Measurements from ENCODE around the gene ERP44. TPM values are rescaled to one million over a fixed set of nuclear protein-coding genes. Genes with fewer than 3 reads are reported as not detected.

The ERP44 gene
- total RNA-seq, 1 experiment from 2014 or later: 9.4 TPM

DNA sequence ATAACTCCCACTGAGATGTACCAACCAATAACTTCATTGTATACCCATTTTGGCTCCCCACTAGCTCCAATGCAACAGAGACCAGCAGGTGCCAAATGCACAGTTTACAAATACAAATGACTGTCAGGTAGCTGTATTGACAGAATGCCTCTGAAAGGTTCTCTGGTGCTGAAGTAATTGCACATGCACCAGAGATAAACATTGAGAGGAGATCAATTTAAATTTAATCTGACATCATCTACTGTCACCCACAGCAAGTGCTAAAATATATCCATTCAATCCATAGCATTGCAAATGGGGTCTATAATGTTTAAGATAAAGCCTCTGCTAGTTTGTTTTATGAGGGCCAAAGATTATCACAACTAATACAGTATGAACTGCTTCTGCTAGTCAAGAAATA lies 112.2 kb downstream of the ERP44 start:
- ChIA-PET RAD21 (ENCODE audit: low non-redundant PET in 1 of 2, low total read pairs in 2 of 2, uncharacterized antibody in 2 of 2, unreplicated experiment in 2 of 2) (no interaction called here), POLR2A (no interaction called here), CTCF (no interaction called here)
- Histone ChIP-seq H3K9me3 (ENCODE audit: control insufficient read depth in 1 of 2, insufficient read depth in 1 of 2, low read depth in 1 of 2, low read length in 2 of 2) (no peaks in the 10 kb centered on the region; a peak in 1 of 4 replicates), H2AFZ (ENCODE audit: low read depth, low read length, poor library complexity, severe bottlenecking) (no peak overlapping the region), H3K27me3 (ENCODE audit: insufficient read depth, low read length) (no peaks in the 10 kb centered on the region), H3K4me2 (ENCODE audit: low read length) (no peak overlapping the region), H3K4me1 (ENCODE audit: control insufficient read depth in 1 of 2, insufficient read depth in 2 of 2, low read length in 2 of 2) (no peaks in the 10 kb centered on the region), H3K27ac (ENCODE audit: low read depth, low read length) (no peak overlapping the region), H3K9ac (ENCODE audit: low read length) (no peak overlapping the region), H4K20me1 (ENCODE audit: insufficient read depth) (no peaks in the 10 kb centered on the region), H3K9me2 (ENCODE audit: insufficient read depth) (no peaks in the 10 kb centered on the region), H3K36me3 (ENCODE audit: control insufficient read depth in 1 of 2, insufficient read depth in 2 of 2, low read length in 2 of 2) (no peaks in the 10 kb centered on the region), H3K4me3 (replicated peaks in 1 of 2; ENCODE audit: low read depth in 1 of 2, low read length in 2 of 2) (no peak overlapping the region), H3K79me2 (ENCODE audit: insufficient read depth, low read length) (no peaks in the 10 kb centered on the region)
- BruUV-seq (replicated peaks): no TSS peak
- TF ChIP-seq EZH2 (IDR thresholded peaks at IDR 0.05) (no peak), SRF (IDR thresholded peaks at IDR 0.05; ENCODE audit: low read depth) (no peak), SP1 (IDR thresholded peaks at IDR 0.05; ENCODE audit: low read depth) (no peak), ZFX (IDR thresholded peaks at IDR 0.05) (no peak), EZH2phosphoT487 (IDR thresholded peaks at IDR 0.05; ENCODE audit: borderline replicate concordance) (no peak), POLR2A (IDR thresholded peaks at IDR 0.05; ENCODE audit: borderline replicate concordance, extremely low read depth, insufficient read depth, insufficient read length) (no peak)
- TF ChIP-seq, protein P1, sequence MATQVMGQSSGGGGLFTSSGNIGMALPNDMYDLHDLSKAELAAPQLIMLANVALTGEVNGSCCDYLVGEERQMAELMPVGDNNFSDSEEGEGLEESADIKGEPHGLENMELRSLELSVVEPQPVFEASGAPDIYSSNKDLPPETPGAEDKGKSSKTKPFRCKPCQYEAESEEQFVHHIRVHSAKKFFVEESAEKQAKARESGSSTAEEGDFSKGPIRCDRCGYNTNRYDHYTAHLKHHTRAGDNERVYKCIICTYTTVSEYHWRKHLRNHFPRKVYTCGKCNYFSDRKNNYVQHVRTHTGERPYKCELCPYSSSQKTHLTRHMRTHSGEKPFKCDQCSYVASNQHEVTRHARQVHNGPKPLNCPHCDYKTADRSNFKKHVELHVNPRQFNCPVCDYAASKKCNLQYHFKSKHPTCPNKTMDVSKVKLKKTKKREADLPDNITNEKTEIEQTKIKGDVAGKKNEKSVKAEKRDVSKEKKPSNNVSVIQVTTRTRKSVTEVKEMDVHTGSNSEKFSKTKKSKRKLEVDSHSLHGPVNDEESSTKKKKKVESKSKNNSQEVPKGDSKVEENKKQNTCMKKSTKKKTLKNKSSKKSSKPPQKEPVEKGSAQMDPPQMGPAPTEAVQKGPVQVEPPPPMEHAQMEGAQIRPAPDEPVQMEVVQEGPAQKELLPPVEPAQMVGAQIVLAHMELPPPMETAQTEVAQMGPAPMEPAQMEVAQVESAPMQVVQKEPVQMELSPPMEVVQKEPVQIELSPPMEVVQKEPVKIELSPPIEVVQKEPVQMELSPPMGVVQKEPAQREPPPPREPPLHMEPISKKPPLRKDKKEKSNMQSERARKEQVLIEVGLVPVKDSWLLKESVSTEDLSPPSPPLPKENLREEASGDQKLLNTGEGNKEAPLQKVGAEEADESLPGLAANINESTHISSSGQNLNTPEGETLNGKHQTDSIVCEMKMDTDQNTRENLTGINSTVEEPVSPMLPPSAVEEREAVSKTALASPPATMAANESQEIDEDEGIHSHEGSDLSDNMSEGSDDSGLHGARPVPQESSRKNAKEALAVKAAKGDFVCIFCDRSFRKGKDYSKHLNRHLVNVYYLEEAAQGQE (IDR thresholded peaks at IDR 0.05; ENCODE audit: low read depth): no peak
- ATAC-seq (no peak), DNase-seq (ENCODE audit: low read depth, low spot score) (no peak)
- intact Hi-C loops (cut with micrococcal nuclease): no loop called here

DNA sequence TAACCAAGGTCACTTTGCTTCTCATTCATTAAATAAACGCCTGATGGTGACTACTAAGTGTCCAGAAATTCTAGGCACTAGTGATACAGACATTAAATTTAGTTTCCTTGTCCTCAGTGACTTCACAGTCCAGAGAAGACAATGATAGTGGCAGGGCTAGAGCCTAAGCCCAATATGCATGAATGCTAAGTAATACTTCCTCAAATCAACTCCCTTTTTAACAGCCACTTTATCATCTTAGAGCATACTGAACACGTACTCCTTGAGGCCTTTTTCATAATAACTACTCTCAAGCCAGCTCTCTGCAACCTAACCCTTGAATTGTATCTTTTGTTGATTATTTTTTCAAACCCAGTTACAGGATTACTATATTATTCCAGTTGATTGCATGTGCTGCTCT lies 118.2 kb downstream of the ERP44 start:
- H3K27ac ChIP-seq (ENCODE audit: low read depth, low read length): no peak overlapping the region
- H3K79me2 ChIP-seq (ENCODE audit: insufficient read depth, low read length): no peaks in the 10 kb centered on the region
- intact Hi-C loops (cut with micrococcal nuclease): no loop called here
- ATAC-seq (no peak), DNase-seq (ENCODE audit: low read depth, low spot score) (no peak)
- ChIA-PET POLR2A (no interaction called here), RAD21 (ENCODE audit: low non-redundant PET in 1 of 2, low total read pairs in 2 of 2, uncharacterized antibody in 2 of 2, unreplicated experiment in 2 of 2) (no interaction called here), CTCF (no interaction called here)
- no peak overlapping the region for H3K4me3 ChIP-seq (replicated peaks in 1 of 2; ENCODE audit: low read depth in 1 of 2, low read length in 2 of 2)
- no peaks in the 10 kb centered on the region for H4K20me1 ChIP-seq (ENCODE audit: insufficient read depth)
- no TSS peak for BruUV-seq (replicated peaks)
- H3K36me3 ChIP-seq (ENCODE audit: control insufficient read depth in 1 of 2, insufficient read depth in 2 of 2, low read length in 2 of 2): no peaks in the 10 kb centered on the region
- no peaks in the 10 kb centered on the region for H3K9me2 ChIP-seq (ENCODE audit: insufficient read depth)
- H3K9me3 ChIP-seq (ENCODE audit: control insufficient read depth in 1 of 2, insufficient read depth in 1 of 2, low read depth in 1 of 2, low read length in 2 of 2): no peaks in the 10 kb centered on the region
- no peaks in the 10 kb centered on the region for H3K27me3 ChIP-seq (ENCODE audit: insufficient read depth, low read length)
- H3K9ac ChIP-seq (ENCODE audit: low read length): no peak overlapping the region
- H3K4me1 ChIP-seq (ENCODE audit: control insufficient read depth in 1 of 2, insufficient read depth in 2 of 2, low read length in 2 of 2): no peaks in the 10 kb centered on the region
- H2AFZ ChIP-seq (ENCODE audit: low read depth, low read length, poor library complexity, severe bottlenecking): no peak overlapping the region
- no peak overlapping the region for H3K4me2 ChIP-seq (ENCODE audit: low read length)
- TF ChIP-seq, protein P2, sequence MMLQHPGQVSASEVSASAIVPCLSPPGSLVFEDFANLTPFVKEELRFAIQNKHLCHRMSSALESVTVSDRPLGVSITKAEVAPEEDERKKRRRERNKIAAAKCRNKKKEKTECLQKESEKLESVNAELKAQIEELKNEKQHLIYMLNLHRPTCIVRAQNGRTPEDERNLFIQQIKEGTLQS (IDR thresholded peaks at IDR 0.05): no peak
- TF ChIP-seq JUND (IDR thresholded peaks at IDR 0.05) (no peak), CEBPB (IDR thresholded peaks at IDR 0.05; ENCODE audit: low read depth) (no peak), SRF (IDR thresholded peaks at IDR 0.05; ENCODE audit: low read depth) (no peak), SP1 (IDR thresholded peaks at IDR 0.05; ENCODE audit: low read depth) (no peak), ZFX (IDR thresholded peaks at IDR 0.05) (no peak), ELF1 (IDR thresholded peaks at IDR 0.05; ENCODE audit: borderline replicate concordance, low read depth) (no peak)
- TF ChIP-seq, protein P1 (IDR thresholded peaks at IDR 0.05; ENCODE audit: low read depth): no peak
- TF ChIP-seq, protein P3, sequence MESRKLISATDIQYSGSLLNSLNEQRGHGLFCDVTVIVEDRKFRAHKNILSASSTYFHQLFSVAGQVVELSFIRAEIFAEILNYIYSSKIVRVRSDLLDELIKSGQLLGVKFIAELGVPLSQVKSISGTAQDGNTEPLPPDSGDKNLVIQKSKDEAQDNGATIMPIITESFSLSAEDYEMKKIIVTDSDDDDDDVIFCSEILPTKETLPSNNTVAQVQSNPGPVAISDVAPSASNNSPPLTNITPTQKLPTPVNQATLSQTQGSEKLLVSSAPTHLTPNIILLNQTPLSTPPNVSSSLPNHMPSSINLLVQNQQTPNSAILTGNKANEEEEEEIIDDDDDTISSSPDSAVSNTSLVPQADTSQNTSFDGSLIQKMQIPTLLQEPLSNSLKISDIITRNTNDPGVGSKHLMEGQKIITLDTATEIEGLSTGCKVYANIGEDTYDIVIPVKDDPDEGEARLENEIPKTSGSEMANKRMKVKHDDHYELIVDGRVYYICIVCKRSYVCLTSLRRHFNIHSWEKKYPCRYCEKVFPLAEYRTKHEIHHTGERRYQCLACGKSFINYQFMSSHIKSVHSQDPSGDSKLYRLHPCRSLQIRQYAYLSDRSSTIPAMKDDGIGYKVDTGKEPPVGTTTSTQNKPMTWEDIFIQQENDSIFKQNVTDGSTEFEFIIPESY (IDR thresholded peaks at IDR 0.05; ENCODE audit: extremely low read depth, insufficient replicate concordance, low read length): no peak

All from HCT116 (cell line).